ENCODE results near the gene MME.

MME gene

DNA sequence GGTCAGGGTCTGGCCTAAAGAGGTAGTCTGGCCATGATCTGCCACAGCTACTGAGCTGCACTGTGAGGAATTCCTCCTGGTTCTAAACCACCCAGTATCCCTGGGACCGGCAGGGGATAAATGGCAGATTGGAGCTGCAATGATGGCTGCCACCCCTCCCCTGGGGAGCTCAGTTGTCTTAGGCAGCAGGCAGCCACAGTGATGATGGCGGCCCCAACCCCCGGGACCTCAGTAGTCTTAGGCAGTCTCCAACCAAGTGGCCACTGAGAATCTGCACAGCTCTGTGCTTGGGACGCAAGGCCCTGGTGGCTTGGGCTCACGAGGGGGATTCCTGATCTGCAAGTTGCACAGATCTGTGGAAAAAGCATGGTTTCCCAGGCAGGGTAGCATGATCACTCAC lies 145.3 kb downstream of the MME start (continued):
- TF ChIP-seq OSR1 (CRISPR knock-in tag; IDR thresholded peaks at IDR 0.05) (no peak), CREB5 (CRISPR knock-in tag; IDR thresholded peaks at IDR 0.05; ENCODE audit: low read depth) (no peak)

- no peak for ATAC-seq
- TF ChIP-seq RARB (CRISPR knock-in tag; IDR thresholded peaks at IDR 0.05) (no peak), ZNF70 (CRISPR knock-in tag; IDR thresholded peaks at IDR 0.05) (no peak), ZNF8 (CRISPR knock-in tag; IDR thresholded peaks at IDR 0.05) (no peak), ESRRG (CRISPR knock-in tag; IDR thresholded peaks at IDR 0.05) (no peak), PATZ1 (CRISPR knock-in tag; IDR thresholded peaks at IDR 0.05; ENCODE audit: borderline replicate concordance) (no peak), TCF4 (CRISPR knock-in tag; IDR thresholded peaks at IDR 0.05; ENCODE audit: borderline replicate concordance) (no peak), ZC3H10 (CRISPR knock-in tag; IDR thresholded peaks at IDR 0.05) (no peak), CREB5 (CRISPR knock-in tag; IDR thresholded peaks at IDR 0.05; ENCODE audit: low read depth) (no peak), TSHZ2 (CRISPR knock-in tag; IDR thresholded peaks at IDR 0.05) (no peak), GLIS3 (CRISPR knock-in tag; IDR thresholded peaks at IDR 0.05) (no peak), ARNTL (CRISPR knock-in tag; IDR thresholded peaks at IDR 0.05; ENCODE audit: borderline replicate concordance, low read depth) (no peak), OSR1 (CRISPR knock-in tag; IDR thresholded peaks at IDR 0.05) (no peak)
Observed at GRCh38 chr3:155227141-155227540, 147.0 kb downstream of the MME start.

DNA sequence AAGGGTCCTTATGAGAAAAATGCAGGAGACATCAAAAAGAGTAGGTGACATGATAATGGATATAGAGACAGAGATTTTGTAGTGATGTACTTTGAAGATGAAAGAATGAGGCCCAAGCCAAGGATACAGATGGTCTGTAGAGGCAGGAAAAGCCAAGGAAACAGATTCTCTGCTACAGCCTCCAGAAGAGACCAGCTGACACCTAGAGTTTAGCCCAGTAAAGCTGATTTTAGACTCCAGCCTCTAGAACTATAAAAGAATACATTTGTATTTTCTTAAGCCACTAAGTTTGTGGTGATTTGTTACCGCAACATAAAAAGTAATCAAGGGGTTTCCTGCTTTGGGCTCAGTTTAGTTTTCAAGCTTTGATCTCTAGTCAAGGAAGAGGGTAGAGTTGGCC lies 148.6 kb downstream of the MME start:
- TF ChIP-seq BACH2 (CRISPR knock-in tag; IDR thresholded peaks at IDR 0.05; ENCODE audit: borderline replicate concordance) (no peak), CREB5 (CRISPR knock-in tag; IDR thresholded peaks at IDR 0.05; ENCODE audit: low read depth) (no peak), TCF4 (CRISPR knock-in tag; IDR thresholded peaks at IDR 0.05; ENCODE audit: borderline replicate concordance) (no peak), POU6F1 (CRISPR knock-in tag; IDR thresholded peaks at IDR 0.05; ENCODE audit: borderline replicate concordance, low read depth) (no peak), PATZ1 (CRISPR knock-in tag; IDR thresholded peaks at IDR 0.05; ENCODE audit: borderline replicate concordance) (no peak), TOX (CRISPR knock-in tag; IDR thresholded peaks at IDR 0.05; ENCODE audit: borderline replicate concordance) (no peak), CSDC2 (CRISPR knock-in tag; IDR thresholded peaks at IDR 0.05) (no peak), SNAI2 (CRISPR knock-in tag; IDR thresholded peaks at IDR 0.05) (no peak), TSHZ2 (CRISPR knock-in tag; IDR thresholded peaks at IDR 0.05) (no peak), ZC3H10 (CRISPR knock-in tag; IDR thresholded peaks at IDR 0.05) (no peak), ZNF70 (CRISPR knock-in tag; IDR thresholded peaks at IDR 0.05) (no peak), PPARA (CRISPR knock-in tag; IDR thresholded peaks at IDR 0.05; ENCODE audit: borderline replicate concordance) (no peak), OSR1 (CRISPR knock-in tag; IDR thresholded peaks at IDR 0.05) (no peak), ISL1 (CRISPR knock-in tag; IDR thresholded peaks at IDR 0.05) (no peak), ESRRG (CRISPR knock-in tag; IDR thresholded peaks at IDR 0.05) (no peak), ZFP3 (CRISPR knock-in tag; IDR thresholded peaks at IDR 0.05) (no peak)
- no peak for ATAC-seq

Data from SK-N-SH treated with all-trans-retinoic acid at 6 μM for 48 hours (cell line).